Activated CD4-positive, alpha-beta memory T cell treated with anti-CD3 and anti-CD28 coated beads, Interleukin-2, amount 10 ng/mL, durations not matched to agents 7 days and 5 days (primary cell): ENCODE results near the gene CHKA. TPM values are rescaled to one million over a fixed set of nuclear protein-coding genes. Genes with fewer than 3 reads are reported as not detected.
A peak's percentile ranks its signal among the peaks of the same experiment; 100 is the strongest.

Experiments
- CTCF ChIA-PET: fragments of 350-600 bp; sonication (Branson Sonifier 250); formaldehyde crosslinking; loops from one replicate; lab custom pipeline; 2021; ENCODE audit warnings: antibody characterized with exemption, inconsistent platforms; lab: Charles Lee
- POLR2A ChIA-PET: fragments of 350-600 bp; sonication (Branson Sonifier 250); formaldehyde crosslinking; loops from one replicate; lab custom pipeline; 2021; ENCODE audit warnings: antibody characterized with exemption; lab: Charles Lee
- DNase-seq: peaks from one replicate; pipeline ENCODE4 v3.0.0-alpha.2; 2020
- H3K27ac Mint-ChIP-seq: one replicate; pipeline ENCODE4 v1.8.0; 2021; ENCODE audit warnings: mild to moderate bottlenecking, mixed read lengths
- H3K27me3 Mint-ChIP-seq: one replicate; pipeline ENCODE4 v1.8.0; 2021; ENCODE audit warnings: mixed read lengths
- H3K36me3 Mint-ChIP-seq: one replicate; pipeline ENCODE4 v1.8.0; 2021; ENCODE audit warnings: low read depth, mixed read lengths
- H3K4me1 Mint-ChIP-seq: one replicate; pipeline ENCODE4 v1.8.0; 2021; ENCODE audit warnings: mixed read lengths
- H3K4me3 Mint-ChIP-seq: one replicate; pipeline ENCODE4 v1.8.0; 2021; ENCODE audit warnings: mild to moderate bottlenecking, mixed read lengths
- H3K9me3 Mint-ChIP-seq: one replicate; pipeline ENCODE4 v1.8.0; 2021; ENCODE audit warnings: mixed read lengths
- total RNA-seq, 2 experiments: library from RNA; stranded (reverse); gene quantifications; one replicate each; pipeline ENCODE4 v1.2.3, GENCODE V29; 2021

Gene CHKA
- total RNA-seq, result 1 to 10 TPM; 3.0 to 3.1 TPM

DNA sequence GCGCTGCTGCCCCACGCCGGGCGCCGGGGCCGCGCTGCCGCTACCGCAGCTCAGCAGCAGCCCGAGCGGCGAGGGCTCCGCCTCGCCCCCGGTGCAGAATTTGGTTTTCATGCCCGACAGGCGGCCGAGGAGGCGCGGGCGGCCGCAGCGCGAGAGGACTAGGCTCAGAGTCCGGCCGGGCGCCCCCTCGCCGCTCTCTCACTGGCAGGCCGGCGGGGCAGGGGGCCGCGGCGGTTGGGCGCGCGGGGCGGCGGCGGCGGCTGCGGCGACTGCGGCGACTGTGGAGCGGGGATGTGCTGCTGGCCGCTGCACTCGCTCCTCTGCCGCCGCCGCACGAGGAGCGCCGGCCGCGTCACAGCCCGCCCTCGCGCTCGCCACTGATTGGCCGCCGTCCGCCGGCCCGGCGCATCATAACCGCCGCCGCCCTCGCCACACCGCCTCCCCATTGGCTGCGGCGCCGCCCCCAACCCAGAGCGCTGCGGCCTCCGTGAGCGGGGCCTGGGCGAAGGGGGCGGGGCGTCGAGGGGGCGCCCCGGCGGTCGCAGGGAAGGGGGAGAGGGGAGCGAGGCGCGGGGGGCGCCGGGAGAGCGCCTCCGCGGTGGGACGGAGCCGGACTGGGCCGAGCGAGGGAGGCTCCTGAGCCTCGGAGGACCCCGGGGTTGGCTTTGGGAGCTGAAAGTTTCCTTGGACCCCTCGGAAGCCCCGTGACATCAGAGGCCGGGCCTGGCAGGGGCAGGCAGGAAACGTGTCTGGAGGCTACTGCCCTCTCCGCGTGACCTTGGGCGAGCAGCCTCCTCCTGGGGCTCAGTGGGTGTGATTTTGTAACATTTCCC lies at the start of gene CHKA:
CHKA (minus strand) TSS at position 322 of the 833 bp plus-strand sequence; CDS start at position 111, 211 bp downstream.
- Mint-ChIP-seq H3K36me3 (no peaks in the 10 kb centered on the region), H3K27me3 (peaks cover 2% of the 10 kb centered on the region), H3K9me3 (no peaks in the 10 kb centered on the region), H3K27ac (peak within 1 kb of the TSS; percentile 58), H3K4me3 (peak within 1 kb of the TSS; percentile 64), H3K4me1 (peaks cover 12% of the 10 kb centered on the region)
- ChIA-PET POLR2A (no interaction called here), CTCF (no interaction called here)
- peak; percentile 82 for DNase-seq

DNA sequence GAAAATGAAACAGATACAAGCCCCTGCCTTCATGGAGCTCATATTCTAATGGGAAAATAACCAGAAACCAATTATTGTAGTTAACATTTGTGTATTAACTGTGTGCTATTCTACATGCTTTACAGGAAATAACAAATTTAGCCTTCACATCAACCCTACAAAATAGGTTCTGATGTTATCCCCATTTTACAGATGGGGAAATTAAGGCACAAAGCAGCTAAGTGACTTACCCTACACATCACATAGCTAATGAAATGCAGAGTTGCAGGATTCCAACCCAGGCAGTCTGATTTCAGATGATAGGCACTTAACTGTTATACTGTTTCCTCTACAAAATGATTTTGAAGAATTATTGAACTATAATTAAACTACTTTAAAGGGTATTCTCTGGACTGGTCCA lies 48.3 kb upstream of the CHKA start:
- peaks cover 28% of the 10 kb centered on the region for H3K36me3 Mint-ChIP-seq
- CTCF ChIA-PET, result no interaction called here
- POLR2A ChIA-PET, result no interaction called here
- no peaks in the 10 kb centered on the region for H3K9me3 Mint-ChIP-seq
- H3K4me1 Mint-ChIP-seq, result no peaks in the 10 kb centered on the region
- no peaks in the 10 kb centered on the region for H3K27me3 Mint-ChIP-seq
- DNase-seq, result no peak
- H3K4me3 Mint-ChIP-seq, result no peak overlapping the region
- H3K27ac Mint-ChIP-seq, result no peak overlapping the region

DNA sequence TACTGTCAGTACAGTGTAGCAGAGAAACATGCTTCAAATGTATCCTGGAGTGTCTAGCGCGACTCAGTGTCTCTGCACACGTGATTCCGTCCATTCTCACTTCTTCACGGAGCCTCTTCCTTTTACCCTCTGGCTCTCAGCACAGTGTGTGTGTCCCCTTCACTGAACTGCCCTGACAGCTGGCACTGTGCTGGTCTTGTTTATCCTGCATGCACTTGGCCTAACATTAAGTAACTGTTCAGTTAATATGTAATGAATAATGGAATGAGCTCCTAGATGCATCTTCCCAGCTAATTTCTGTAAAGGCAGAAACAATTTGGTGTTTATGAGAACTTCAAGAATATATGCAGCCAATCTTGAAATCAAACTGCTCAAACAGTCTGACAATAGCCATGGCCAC lies 47.5 kb upstream of the CHKA start:
- DNase-seq, result no peak
- no peak overlapping the region for H3K4me3 Mint-ChIP-seq

DNA sequence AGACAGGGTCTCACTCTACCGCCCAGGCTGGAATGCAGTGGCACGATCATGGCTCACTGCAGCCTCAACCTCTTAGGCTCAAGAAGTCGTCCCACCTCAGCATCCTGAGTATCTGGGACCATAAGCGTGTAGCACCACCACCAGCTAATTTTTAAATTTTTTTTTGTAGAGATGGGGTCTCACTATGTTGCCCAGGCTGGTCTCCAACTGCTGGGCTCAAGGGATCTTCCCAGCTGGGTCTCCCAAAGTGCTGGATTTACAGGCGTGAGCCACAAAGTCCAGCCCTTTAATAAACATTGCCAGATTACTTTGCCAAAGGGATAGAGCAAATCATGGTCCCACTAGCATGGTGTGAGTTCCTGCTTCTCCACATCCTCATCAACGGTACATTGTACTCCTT lies 46.3 kb upstream of the CHKA start:
- Mint-ChIP-seq H3K27me3 (no peaks in the 10 kb centered on the region), H3K9me3 (no peaks in the 10 kb centered on the region), H3K36me3 (peaks cover 22% of the 10 kb centered on the region), H3K4me3 (no peak overlapping the region), H3K4me1 (no peaks in the 10 kb centered on the region), H3K27ac (no peak overlapping the region)
- POLR2A ChIA-PET, result interaction anchor here (1.2 kb wide), 1 partner anchor 293 kb away, joined by 3 read pairs; no protein-coding TSS in a partner anchor
- CTCF ChIA-PET, result interaction anchor here (1.0 kb wide), 1 partner anchor 42 kb away, joined by 3 read pairs; no protein-coding TSS in a partner anchor
- no peak for DNase-seq

More for the DNA sequence above, 47.5 kb upstream of the CHKA start:
- Mint-ChIP-seq H3K27me3 (no peaks in the 10 kb centered on the region), H3K36me3 (peaks cover 25% of the 10 kb centered on the region), H3K4me1 (no peaks in the 10 kb centered on the region), H3K9me3 (no peaks in the 10 kb centered on the region), H3K27ac (no peak overlapping the region)
- ChIA-PET POLR2A (interaction anchor here (1.2 kb wide), 1 partner anchor 291 kb away, joined by 3 read pairs; no protein-coding TSS in a partner anchor), CTCF (interaction anchor here (1.0 kb wide), 1 partner anchor 41 kb away, joined by 3 read pairs; no protein-coding TSS in a partner anchor)

DNA sequence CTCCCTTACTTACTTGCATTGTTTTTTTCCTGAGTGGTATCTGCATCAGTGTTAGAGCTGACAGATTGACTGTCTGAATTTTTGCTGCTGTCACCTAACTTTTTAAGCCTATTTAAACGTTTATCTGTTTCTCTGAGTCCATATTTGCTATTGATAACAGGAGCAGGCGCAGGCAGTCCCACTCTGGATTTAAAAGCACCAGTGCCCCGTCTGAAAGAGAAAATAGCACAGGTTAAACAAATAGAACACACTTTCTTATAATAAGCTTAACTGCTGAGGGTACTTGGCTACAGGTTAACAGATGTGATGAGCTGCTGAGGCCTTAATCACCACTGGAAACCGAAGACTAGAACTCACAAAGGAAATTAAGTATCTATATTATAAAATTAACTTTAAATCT lies 45.8 kb upstream of the CHKA start:
- no peaks in the 10 kb centered on the region for H3K4me1 Mint-ChIP-seq
- H3K27ac Mint-ChIP-seq, result no peak overlapping the region
- no peaks in the 10 kb centered on the region for H3K9me3 Mint-ChIP-seq
- POLR2A ChIA-PET, result no interaction called here
- DNase-seq, result no peak
- H3K36me3 Mint-ChIP-seq, result peaks cover 22% of the 10 kb centered on the region
- no peaks in the 10 kb centered on the region for H3K27me3 Mint-ChIP-seq
- no peak overlapping the region for H3K4me3 Mint-ChIP-seq
- CTCF ChIA-PET, result no interaction called here

DNA sequence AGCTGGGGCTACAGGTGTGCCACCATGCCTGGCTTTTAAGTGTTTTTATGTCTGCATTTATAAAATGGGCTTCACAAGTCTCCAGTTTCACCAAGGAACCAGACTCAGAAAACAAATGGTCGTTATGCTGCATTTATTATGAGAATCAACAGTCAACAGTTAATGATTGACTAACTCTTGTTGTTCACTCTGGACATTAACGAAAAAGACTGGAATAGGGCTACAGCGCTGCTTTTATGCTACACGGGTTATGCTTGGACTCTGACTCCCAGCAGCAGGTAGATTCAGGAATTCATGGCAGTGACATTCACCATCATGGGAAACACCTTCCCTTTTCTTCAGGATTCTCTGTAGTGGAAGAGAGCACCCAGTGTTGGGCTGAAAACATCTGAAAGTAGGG lies 44.4 kb upstream of the CHKA start:
- Mint-ChIP-seq H3K9me3 (no peaks in the 10 kb centered on the region), H3K4me3 (no peak overlapping the region), H3K36me3 (peaks cover 18% of the 10 kb centered on the region), H3K27me3 (no peaks in the 10 kb centered on the region), H3K4me1 (no peaks in the 10 kb centered on the region), H3K27ac (no peak overlapping the region)
- ChIA-PET POLR2A (no interaction called here), CTCF (no interaction called here)
- no peak for DNase-seq

DNA sequence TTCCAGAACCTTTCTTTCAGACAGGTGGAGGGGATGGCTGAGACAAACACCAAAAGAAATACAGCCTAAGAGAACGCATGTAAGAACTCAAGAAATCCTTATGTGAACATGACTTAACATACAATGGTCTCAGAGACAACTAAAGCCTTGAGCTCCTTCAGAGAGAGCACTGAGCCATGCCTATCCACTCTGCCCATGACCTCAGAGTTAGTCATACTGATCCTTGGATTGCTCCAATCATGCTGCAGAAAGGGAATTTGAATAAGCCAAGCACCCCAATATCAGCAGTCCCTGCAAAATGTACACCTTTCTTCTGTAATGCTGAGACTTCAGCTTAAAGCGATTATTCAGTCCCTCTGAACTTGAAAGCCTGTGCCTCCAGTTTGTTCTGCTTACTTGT lies 43.2 kb upstream of the CHKA start:
- Mint-ChIP-seq H3K9me3 (no peaks in the 10 kb centered on the region), H3K4me1 (no peaks in the 10 kb centered on the region), H3K4me3 (no peak overlapping the region), H3K36me3 (peaks cover 13% of the 10 kb centered on the region), H3K27me3 (no peaks in the 10 kb centered on the region), H3K27ac (no peak overlapping the region)
- CTCF ChIA-PET, result no interaction called here
- no peak for DNase-seq
- POLR2A ChIA-PET, result no interaction called here

DNA sequence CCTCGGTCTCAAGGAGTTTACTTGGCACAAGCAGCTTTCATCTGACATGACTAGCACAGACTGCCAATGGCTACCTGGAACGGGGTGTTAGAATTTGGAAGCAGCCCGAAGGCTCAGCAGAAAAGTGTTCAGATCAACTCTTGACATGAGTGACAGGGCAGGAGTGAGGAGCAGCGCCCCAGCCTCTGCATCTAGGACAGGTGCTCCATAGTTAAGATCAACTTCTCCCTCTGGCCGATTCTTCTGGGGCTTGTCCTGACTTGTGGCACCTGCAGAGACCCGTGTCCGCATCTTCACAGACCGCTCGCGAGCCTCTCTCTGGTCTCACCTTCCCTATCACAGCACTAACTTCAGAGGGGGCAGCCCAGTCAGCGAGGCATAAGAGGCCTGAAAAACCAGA lies 42.5 kb upstream of the CHKA start:
- Mint-ChIP-seq H3K4me3 (no peak overlapping the region), H3K27me3 (no peaks in the 10 kb centered on the region), H3K9me3 (no peaks in the 10 kb centered on the region), H3K27ac (no peak overlapping the region), H3K4me1 (no peaks in the 10 kb centered on the region), H3K36me3 (peaks cover 10% of the 10 kb centered on the region)
- no peak for DNase-seq
- CTCF ChIA-PET, result no interaction called here
- POLR2A ChIA-PET, result no interaction called here

DNA sequence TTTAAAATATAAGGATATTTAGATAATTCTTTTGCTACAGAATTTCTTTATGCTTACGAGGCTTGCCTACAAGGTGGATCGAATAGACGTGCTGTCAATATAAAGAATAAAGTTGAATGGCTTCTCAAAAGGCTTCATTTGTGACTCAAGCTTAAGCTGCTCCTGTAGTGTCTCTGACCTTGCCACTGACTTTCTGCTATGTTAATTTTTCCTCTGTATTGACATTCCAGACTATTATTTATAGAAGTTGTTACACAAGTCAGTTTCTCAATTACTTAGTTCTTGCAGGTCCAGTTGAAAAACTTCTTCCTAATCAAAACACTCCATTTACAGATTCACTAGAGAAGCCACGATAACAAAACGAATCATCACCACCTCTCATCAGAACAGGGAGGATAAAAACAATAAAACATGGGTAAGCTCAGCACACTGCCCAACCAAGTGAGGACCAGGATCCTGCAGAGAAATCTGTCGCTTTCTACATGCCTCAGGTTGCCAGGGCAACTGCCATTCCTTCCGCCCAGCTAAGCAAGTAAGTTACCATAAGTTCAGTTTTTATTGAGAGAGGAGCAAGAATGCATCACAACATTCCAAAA lies 39.0 kb upstream of the CHKA start:
- Mint-ChIP-seq H3K4me3 (no peak overlapping the region), H3K36me3 (no peaks in the 10 kb centered on the region), H3K4me1 (no peaks in the 10 kb centered on the region), H3K27ac (no peak overlapping the region), H3K9me3 (no peaks in the 10 kb centered on the region), H3K27me3 (no peaks in the 10 kb centered on the region)
- ChIA-PET POLR2A (no interaction called here), CTCF (no interaction called here)
- no peak for DNase-seq

DNA sequence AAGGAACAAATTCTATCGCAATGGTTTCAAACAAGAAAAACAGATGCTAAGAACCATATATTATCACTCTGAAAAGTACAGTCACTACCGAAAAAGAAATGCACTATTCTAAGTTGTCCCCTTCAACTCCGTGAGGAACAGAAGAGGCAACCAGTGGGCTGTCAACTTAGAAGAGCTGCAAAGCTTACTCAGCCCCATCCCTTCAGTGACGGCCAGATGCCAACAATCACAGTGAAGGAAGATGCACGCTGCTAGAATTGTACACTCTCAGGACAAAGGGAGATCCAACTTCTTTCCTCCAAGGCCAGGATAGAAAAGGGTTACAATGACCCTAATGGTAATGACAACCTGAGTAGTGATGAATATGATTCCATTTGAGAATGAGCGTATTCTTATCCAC lies 38.5 kb upstream of the CHKA start:
- no peak for DNase-seq
- no peak overlapping the region for H3K27ac Mint-ChIP-seq
- H3K4me1 Mint-ChIP-seq, result no peaks in the 10 kb centered on the region
- no peaks in the 10 kb centered on the region for H3K9me3 Mint-ChIP-seq
- POLR2A ChIA-PET, result no interaction called here
- no peaks in the 10 kb centered on the region for H3K27me3 Mint-ChIP-seq
- no peak overlapping the region for H3K4me3 Mint-ChIP-seq
- CTCF ChIA-PET, result no interaction called here
- no peaks in the 10 kb centered on the region for H3K36me3 Mint-ChIP-seq

DNA sequence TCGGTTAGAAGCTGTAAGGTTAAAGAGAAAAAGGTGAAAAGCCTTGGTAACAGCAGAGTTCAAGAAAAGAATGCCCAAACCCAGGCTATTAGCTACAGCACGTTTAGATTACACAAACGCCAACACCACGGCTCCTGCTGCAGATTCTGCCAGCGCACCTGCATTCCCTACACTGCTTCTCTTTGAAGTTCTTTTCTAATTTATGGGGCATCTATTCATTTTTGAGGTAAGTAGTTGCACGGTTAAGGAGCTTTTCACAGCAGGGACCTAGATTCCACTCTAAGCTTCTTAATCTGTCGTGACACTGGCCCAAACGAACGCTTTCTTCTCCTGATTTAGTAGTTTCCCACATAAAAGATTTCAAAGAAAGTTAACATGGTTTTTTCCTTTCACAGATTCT lies 38.0 kb upstream of the CHKA start:
- no peak overlapping the region for H3K4me3 Mint-ChIP-seq
- no peaks in the 10 kb centered on the region for H3K36me3 Mint-ChIP-seq
- H3K27me3 Mint-ChIP-seq, result no peaks in the 10 kb centered on the region
- H3K9me3 Mint-ChIP-seq, result no peaks in the 10 kb centered on the region
- CTCF ChIA-PET, result no interaction called here
- POLR2A ChIA-PET, result no interaction called here
- H3K27ac Mint-ChIP-seq, result no peak overlapping the region
- H3K4me1 Mint-ChIP-seq, result no peaks in the 10 kb centered on the region
- DNase-seq, result no peak

DNA sequence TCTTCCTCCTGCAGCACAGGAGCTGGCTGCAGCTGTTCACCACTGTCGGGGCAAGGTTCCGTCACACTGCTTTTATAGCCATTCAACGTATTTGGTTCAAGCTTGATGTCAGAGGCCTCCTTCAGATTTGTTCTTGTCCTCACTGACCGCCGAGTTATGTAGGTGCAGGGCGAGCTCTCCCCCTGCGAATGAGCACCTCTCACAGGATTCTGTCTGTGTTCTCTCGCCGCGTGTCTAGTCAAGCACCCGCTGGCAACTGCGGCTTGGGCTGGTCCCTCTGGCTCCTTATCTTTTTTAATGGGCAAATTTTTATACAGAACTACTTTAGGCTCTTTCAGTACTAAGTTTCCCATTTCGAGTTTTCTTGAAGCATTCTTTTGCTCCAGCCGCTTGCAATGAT lies 37.4 kb upstream of the CHKA start:
- Mint-ChIP-seq H3K4me1 (no peaks in the 10 kb centered on the region), H3K27ac (no peak overlapping the region), H3K36me3 (no peaks in the 10 kb centered on the region), H3K9me3 (no peaks in the 10 kb centered on the region), H3K27me3 (no peaks in the 10 kb centered on the region), H3K4me3 (no peak overlapping the region)
- no peak for DNase-seq
- CTCF ChIA-PET, result no interaction called here
- POLR2A ChIA-PET, result no interaction called here

DNA sequence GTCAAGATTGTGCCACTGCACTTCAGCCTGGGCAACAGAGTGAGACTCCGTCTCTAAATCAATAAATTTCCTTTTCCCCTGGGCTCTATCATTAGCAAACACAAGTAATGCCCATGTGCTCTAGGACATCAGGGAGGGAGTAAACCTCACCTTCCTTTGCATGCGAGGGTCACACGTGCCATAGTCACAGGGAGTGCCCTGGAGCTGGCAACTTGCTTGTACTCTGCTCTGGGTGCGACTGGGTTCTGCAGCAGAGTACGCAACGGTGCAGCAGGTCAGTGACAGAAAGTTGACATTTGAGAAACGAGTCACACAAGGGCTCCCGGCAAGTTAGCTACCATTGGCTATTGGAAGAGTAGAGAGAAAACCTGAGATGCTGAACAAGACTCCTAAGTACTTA lies 32.6 kb upstream of the CHKA start:
- CTCF ChIA-PET, result no interaction called here
- POLR2A ChIA-PET, result no interaction called here
- H3K27me3 Mint-ChIP-seq, result no peaks in the 10 kb centered on the region
- no peaks in the 10 kb centered on the region for H3K4me1 Mint-ChIP-seq
- no peak for DNase-seq
- H3K27ac Mint-ChIP-seq, result no peak overlapping the region
- H3K4me3 Mint-ChIP-seq, result no peak overlapping the region
- H3K9me3 Mint-ChIP-seq, result no peaks in the 10 kb centered on the region
- no peaks in the 10 kb centered on the region for H3K36me3 Mint-ChIP-seq
